ENCODE data around the gene POGZ.

Gene POGZ

DNA sequence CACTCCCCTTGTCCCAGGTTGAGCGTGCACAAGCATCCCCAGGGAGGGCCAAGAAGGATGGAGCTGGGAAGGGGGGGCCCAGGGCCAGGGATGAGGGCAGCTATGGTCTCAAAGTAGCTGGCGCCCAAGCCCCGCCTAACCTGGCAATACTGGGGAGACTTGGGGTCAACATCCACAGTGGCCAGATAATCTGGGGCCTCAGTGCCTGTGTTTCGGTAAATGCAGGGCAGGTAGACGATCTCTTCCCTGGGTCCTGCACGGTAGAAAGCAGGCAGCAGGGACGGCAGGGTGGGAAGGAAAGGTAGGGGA is 90.0 kb downstream of the POGZ start:
- no peak for DNase-seq

DNA sequence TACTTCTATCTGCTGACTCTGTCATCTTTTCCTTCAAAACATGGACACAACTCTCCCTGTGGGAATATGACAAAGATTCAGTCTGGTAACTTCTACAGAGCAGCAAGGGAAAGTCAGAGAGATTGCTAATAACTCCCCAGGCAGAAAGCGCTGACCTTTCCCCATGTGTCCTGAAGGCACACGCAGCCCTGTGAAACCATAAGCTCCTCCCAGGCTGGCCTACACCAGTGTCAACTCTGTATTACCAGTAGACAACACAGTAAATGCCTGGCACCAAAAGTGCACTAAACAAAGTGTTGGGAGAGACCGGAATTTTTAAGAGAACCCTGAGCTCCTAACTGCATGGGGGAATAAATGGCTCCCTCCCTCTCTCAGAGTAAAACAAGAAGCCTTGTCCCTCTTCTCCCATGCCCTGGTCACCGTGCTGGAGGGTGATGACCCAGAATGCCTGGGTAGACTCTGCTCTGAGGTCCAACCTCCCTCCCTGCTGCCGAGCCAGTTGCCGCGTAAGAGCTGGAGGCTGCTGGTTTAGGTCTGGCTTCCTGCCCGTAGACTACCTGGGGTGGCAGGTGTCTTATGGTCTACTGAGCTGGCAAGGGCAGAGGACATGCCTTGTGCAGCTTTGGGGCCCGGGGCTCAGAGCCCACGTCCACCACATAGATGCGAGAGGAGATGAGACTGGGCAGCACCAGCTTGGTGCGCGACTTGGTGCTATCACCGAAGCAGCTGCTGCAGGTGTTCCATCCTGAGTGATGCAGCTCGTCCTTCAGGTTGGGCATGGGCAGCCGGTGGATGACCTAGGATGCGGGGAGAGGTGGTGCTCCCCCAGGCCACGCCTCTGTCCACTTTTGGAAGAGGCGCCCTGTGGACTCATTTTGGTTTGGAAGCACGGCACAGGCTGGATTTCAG is 90.6 kb downstream of the POGZ start:
- no peak for DNase-seq

DNA sequence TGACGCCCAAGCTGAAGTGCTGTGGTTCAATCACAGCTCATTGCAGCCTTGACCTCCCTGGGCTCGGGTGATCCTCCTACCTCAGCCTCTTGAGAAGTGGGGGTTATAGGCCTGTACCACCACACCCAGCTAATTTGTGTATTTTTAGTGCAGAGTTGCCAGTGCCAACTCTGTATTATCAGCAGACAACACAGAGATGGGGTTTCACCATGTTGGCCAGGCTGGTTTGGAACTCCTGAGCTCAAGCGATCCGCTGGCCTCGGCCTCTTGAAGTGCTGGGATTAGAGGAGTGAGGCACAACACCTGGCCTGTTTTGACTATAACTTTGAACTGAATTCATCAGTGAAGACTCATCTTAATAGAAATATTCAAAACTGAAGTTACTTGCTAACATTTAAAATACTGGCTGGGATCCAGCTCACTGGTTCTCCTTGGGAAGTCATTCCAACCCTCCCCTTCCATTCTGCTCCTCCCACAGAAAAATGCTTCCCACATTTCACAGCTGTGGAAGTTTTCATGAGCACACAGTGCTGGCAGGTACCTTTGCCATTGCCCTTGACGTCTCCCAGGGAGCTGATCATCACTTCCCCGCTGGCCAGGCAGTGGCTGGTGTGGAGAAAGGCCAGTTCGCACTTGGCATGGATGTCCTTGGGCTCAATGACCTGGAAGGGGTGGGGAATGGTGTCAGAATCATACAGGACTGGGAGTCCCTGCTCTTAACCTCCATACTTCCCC is 91.5 kb downstream of the POGZ start:
- DNase-seq = no peak

DNA sequence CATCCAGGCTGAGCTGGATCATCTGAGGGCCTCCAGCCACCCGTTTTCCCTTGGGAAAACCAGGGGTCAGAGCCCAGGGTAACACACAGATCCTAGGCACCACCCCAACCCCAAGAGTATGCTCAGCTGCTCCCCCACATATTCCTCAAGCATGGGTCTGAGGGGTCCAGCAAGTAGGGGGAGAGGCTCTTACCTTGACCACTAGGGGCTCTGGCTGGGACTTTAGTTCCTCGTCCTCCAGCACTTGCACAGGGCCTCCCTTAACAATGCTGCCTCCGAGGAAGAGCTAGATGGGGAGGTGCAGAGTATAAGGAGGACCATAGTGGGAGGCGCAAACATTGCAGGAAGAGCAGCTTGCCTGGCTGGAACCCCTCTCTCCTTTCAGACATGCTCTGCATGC is 94.3 kb downstream of the POGZ start:
- no peak for DNase-seq

DNA sequence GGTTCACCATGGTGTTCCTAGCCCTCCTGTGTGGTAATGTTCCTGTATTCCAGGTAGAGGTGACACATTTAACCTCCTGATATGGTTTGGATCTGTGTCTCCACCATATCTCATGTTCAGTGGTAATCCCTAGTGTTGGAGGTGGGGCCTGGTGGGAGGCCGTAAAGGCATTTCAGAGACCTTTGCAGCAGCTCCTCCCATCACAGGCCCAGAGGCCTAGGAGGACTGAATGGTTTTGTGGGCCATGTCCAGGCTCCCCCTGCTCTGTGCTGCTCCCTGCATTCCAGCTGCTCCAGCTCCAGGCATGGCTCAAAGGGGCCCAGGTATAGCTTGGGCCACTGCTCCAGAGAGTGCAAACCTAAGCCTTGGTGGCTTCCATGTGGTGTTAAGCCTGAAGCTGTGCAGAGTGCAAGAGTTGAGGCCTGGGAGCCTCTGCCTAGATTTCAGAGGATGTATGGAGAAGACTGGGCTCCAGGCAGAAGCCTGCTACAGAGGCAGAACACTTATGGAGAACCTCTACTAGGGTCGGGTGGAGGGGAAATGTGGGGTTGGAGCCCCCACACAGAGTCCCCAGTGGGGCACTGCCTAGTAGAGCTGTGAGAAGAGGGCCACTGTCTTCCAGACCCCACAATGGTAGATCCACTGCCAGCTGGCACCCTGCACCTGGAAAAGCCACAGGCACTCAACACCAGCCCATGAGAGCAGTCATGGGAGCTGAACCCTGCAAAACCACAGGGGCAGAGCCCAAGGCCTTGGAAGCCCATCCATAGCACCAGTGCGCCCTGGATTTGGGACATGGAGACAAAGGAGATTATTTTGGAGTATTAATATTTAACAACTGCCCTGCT is 96.8 kb downstream of the POGZ start:
- no peak for DNase-seq

DNA sequence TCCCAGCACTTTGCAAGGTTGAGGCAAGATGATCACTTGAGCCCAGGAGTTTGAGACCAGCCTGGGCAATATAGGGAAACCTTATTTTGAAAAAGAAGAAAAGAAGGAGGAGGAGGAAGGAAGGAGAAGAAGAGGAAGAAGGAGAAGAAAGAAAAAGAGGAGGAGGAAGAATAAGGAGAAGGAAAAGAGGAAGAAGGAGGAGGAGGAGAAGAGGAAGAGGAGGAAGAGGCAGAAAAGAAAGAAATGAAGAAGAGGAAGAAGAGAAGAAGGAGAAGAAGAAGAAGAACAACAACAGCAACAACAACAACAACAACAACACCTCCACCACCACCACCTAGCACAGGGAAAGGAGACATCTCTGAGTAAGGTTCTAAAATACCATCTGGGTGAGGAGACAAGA is 97.4 kb downstream of the POGZ start:
- no peak for DNase-seq

DNA sequence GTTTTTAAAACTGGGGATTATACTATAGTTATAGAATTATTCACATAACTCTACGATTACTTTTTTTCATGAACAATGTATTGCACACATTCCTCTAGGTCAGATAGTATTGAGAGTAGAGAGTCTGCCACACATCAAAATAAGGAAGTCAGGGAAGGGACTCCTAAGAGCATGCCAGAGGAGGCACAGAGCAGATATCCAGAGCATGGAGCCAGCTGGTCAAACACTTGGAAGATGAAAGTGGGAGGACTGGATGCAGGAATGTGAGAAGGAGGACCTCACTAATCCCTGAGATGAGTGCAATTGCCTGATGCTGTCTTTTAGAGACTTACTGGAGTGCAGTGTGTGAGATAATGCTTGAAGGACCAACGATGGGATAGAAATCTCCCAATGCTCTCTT is 102.6 kb downstream of the POGZ start:
- no peak for DNase-seq

Measured in stimulated activated CD4-positive, alpha-beta T cell treated with anti-CD3 and anti-CD28 coated beads, Interleukin-4, amount 100 ng/mL, for 1 hour (primary cell).